Measurements from ENCODE around the gene DCUN1D2.

The DCUN1D2 gene

GRCh38 chr13:113499936-113500335, 9.4 kb upstream of the DCUN1D2 start:
- Histone ChIP-seq H3K4me1 (no peaks in the 10 kb centered on the region), H3K9me3 (no peaks in the 10 kb centered on the region), H3K27me3 (no peaks in the 10 kb centered on the region), H3K36me3 (peaks cover 52% of the 10 kb centered on the region), H3K4me3 (ENCODE audit: low read depth, low read length) (no peak overlapping the region)
- no peak for TF ChIP-seq CTCF (IDR thresholded peaks at IDR 0.05; ENCODE audit: low read depth, low read length)
- no peak for DNase-seq

GRCh38 chr13:113498905-113499304, 8.4 kb upstream of the DCUN1D2 start:
- H3K4me3 ChIP-seq (ENCODE audit: low read depth, low read length): no peak overlapping the region
- H3K9me3 ChIP-seq: no peaks in the 10 kb centered on the region
- peaks cover 48% of the 10 kb centered on the region for H3K36me3 ChIP-seq
- TF ChIP-seq CTCF (IDR thresholded peaks at IDR 0.05; ENCODE audit: low read depth, low read length): no peak
- no peaks in the 10 kb centered on the region for H3K27me3 ChIP-seq
- H3K4me1 ChIP-seq: no peaks in the 10 kb centered on the region
- no peak for DNase-seq

- Histone ChIP-seq H3K36me3 (peaks cover 43% of the 10 kb centered on the region), H3K9me3 (no peaks in the 10 kb centered on the region), H3K27me3 (no peaks in the 10 kb centered on the region), H3K4me3 (ENCODE audit: low read depth, low read length) (no peak overlapping the region), H3K4me1 (peaks cover 3% of the 10 kb centered on the region; the same call in 1 of the 2 replicates)
- DNase-seq: no peak
- TF ChIP-seq CTCF (IDR thresholded peaks at IDR 0.05; ENCODE audit: low read depth, low read length): no peak
Observed at GRCh38 chr13:113497217-113497616, 6.7 kb upstream of the DCUN1D2 start.

- H3K27me3 ChIP-seq: no peaks in the 10 kb centered on the region
- peaks cover 3% of the 10 kb centered on the region; the same call in 1 of the 2 replicates for H3K4me1 ChIP-seq
- no peak overlapping the region for H3K4me3 ChIP-seq (ENCODE audit: low read depth, low read length)
- DNase-seq: no peak
- peaks cover 43% of the 10 kb centered on the region for H3K36me3 ChIP-seq
- TF ChIP-seq CTCF (IDR thresholded peaks at IDR 0.05; ENCODE audit: low read depth, low read length): no peak
- H3K9me3 ChIP-seq: no peaks in the 10 kb centered on the region
Observed at GRCh38 chr13:113495494-113496210, 5.1 kb upstream of the DCUN1D2 start.

- H3K4me1 ChIP-seq: peaks cover 5% of the 10 kb centered on the region; the same call in 1 of the 2 replicates
- no peak for DNase-seq
Observed at GRCh38 chr13:113493315-113493951, 2.9 kb upstream of the DCUN1D2 start.

More at GRCh38 chr13:113493315-113493951, 2.9 kb upstream of the DCUN1D2 start:
- Histone ChIP-seq H3K27me3 (no peaks in the 10 kb centered on the region), H3K4me3 (ENCODE audit: low read depth, low read length) (no peak overlapping the region), H3K9me3 (no peaks in the 10 kb centered on the region), H3K36me3 (peaks cover 27% of the 10 kb centered on the region)
- no peak for TF ChIP-seq CTCF (IDR thresholded peaks at IDR 0.05; ENCODE audit: low read depth, low read length)

Data from BE2C (cell line).